ENCODE results near the gene PNMA8C.

DNA sequence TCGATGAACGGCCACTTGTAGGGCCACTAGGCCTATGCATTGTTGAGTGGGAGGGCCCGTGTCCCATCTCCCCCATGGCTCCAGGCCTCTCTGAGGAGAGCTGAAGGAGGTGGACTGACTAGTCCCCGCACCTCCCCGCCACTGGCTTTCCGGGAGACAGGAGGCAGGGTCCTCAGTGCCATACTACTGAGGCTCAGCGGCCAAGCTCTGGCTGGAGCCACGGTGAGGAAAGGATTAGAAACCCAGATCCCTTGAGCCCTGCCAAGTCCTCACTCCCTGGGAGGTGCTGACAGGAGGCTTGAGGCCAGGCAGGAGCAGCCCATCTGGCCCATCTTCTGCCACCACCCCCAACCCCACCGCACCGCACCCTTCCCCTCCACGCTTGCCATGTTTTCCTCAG lies 44.3 kb downstream of the PNMA8C start:
- TF ChIP-seq CTCF (conservative IDR thresholded peaks at IDR 0.05 in 1 of 2, IDR thresholded peaks at IDR 0.05 in 1 of 2; ENCODE audit: extremely low read depth in 1 of 2, insufficient read depth in 1 of 2, low read depth in 1 of 2, low read length in 2 of 2): no peak
- no peak for TF ChIP-seq EZH2 (IDR thresholded peaks at IDR 0.05; ENCODE audit: borderline replicate concordance, low read length)

All from mammary epithelial cell (primary cell).